ENCODE data around the gene MAGOHB. TPM values are rescaled to one million over a fixed set of nuclear protein-coding genes. Genes with fewer than 3 reads are reported as not detected.

MAGOHB gene
- polyA plus RNA-seq, 1 donor, result 43.7 TPM

DNA sequence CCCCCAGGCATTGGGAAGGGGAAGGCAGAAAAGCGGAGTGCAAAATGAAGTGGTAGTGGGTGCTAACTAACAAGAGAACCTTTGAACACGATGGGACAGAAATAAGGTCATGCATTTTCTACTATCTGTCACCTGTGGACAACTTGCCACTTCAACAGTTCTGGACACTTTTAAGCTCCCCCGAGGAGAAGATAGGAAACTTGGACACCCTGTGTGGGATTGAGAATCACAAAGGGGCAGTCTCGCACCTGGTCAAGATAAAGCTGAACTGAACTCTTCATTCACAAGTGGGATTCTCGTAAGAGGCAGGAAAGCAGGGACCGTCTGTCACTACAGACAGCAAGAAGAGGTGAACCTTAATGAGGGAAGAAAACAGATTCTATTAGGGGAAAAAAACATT is 56.1 kb downstream of the MAGOHB start:
- DNase-seq, result no peak

DNA sequence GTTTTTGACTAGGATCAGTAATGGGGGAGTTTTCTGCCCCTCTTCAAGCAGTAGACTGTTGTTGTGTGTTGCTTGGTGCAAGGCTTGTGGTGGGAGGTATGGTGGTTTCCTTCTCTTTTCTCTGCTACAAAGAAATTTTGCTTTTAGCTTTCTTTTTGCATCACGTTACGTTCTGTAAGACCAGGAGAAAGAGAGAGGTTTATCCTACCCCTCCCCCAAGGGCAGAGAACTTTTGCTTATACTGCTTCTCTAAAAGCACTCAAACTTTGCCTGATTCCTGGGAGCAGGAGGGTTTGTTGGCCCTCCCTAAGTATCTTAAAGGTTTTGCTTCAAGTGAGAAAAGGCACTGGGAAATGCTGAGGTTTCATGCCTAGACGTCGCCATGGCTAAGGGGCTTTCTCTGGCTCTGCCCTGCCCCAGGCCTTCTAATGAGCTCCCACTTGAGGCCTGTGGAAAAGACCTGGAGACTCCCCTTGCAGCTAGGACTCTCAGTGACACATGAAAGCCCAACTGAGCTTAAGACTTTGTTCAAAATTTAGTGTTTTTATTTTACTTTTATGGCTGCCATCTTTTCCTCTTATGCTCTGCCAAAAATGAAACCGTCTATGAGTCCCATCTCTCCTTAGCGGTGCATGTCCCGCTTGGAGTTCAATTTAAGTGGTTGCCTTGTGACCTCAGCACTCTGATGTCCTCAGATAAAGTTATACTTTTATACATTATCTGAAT is 58.5 kb downstream of the MAGOHB start:
- no peak for DNase-seq

DNA sequence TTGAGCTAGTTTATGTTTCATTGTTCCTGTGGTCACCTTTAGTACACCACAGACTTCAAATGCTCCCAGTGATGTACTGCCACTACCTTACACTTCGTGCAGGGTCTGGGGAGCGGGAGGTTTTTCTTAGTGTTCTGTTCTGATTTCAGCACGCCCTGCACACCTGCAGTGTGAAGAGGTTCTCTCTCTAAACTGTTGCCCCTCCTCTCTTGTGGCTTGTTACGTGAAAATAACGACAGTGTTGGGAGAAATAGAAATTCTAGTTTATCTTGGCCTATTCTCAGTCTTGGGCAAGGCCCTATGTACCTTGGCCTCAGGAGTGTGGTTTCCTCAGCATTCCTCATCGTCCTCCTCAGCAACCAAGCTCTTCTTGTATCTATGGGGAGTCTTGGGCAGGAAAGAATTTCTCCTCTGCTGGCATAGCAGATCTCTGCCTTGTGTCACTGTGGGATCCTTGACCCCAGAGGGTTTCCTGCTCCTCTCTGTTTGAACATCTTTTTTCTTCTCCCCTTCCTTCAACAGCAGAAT is 59.1 kb downstream of the MAGOHB start:
- no peak for DNase-seq

Other genes starting within 250 kb of the MAGOHB start
- gene KLRK1, start 223.6 kb downstream of the MAGOHB start, polyA plus RNA-seq (ENCODE audit: insufficient read length), result 1.8 TPM
- gene KLRC4, start 203.9 kb downstream of the MAGOHB start, polyA plus RNA-seq (ENCODE audit: insufficient read length), result not detected
- gene KLRC3, start 193.0 kb downstream of the MAGOHB start, polyA plus RNA-seq (ENCODE audit: insufficient read length), result 0.27 TPM
- not detected for gene KLRC2, start 177.6 kb downstream of the MAGOHB start, polyA plus RNA-seq (ENCODE audit: insufficient read length)
- 2.2 TPM for gene KLRC1, start 160.2 kb downstream of the MAGOHB start, polyA plus RNA-seq (ENCODE audit: insufficient read length)
- gene EIF2S3B, start 107.7 kb downstream of the MAGOHB start, polyA plus RNA-seq (ENCODE audit: insufficient read length), result 1.5 TPM
- 0.83 TPM for gene STYK1, start 60.4 kb upstream of the MAGOHB start, polyA plus RNA-seq (ENCODE audit: insufficient read length)
- 233 TPM for gene YBX3, start 109.7 kb upstream of the MAGOHB start, polyA plus RNA-seq (ENCODE audit: insufficient read length)
- not detected for gene TAS2R7, start 189.0 kb upstream of the MAGOHB start, polyA plus RNA-seq (ENCODE audit: insufficient read length)
- gene TAS2R8, start 193.7 kb upstream of the MAGOHB start, polyA plus RNA-seq (ENCODE audit: insufficient read length), result not detected
- gene TAS2R9, start 196.6 kb upstream of the MAGOHB start, polyA plus RNA-seq (ENCODE audit: insufficient read length), result not detected
- gene TAS2R10, start 212.7 kb upstream of the MAGOHB start, polyA plus RNA-seq (ENCODE audit: insufficient read length), result 4.4 TPM
- 10.7 TPM for gene PRR4, start 235.9 kb upstream of the MAGOHB start, polyA plus RNA-seq (ENCODE audit: insufficient read length)